Activated CD4-positive, CD25-positive, alpha-beta regulatory T cell treated with anti-CD3 and anti-CD28 coated beads, Interleukin-2, amount 50 U/mL, for 24 hours (primary cell): ENCODE measurements around the gene MIEF2.
"Not testable (repeated sequence)": the region's sequence is repeated elsewhere in the genome, so short reads cannot be mapped to it uniquely, and the experiment has no call there.

Experiments
- ATAC-seq, 2 donors: fragments of 150-1000 bp; cut with Tn5 transposase; one replicate each; pipeline ENCODE4 v1.10.0; 2021; ENCODE audit warnings: mild to moderate bottlenecking in 1 of 2, moderate library complexity in 1 of 2

MIEF2 gene, protein sequence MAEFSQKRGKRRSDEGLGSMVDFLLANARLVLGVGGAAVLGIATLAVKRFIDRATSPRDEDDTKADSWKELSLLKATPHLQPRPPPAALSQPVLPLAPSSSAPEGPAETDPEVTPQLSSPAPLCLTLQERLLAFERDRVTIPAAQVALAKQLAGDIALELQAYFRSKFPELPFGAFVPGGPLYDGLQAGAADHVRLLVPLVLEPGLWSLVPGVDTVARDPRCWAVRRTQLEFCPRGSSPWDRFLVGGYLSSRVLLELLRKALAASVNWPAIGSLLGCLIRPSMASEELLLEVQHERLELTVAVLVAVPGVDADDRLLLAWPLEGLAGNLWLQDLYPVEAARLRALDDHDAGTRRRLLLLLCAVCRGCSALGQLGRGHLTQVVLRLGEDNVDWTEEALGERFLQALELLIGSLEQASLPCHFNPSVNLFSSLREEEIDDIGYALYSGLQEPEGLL

GRCh38 chr17:18260332-18261145 is at the start of gene MIEF2:
Gene MIEF2 (plus strand): TSS chr17:18260662. CDS start chr17:18262721, 2,059 bp downstream.
- ATAC-seq: peak; percentile 92 to 93

DNA sequence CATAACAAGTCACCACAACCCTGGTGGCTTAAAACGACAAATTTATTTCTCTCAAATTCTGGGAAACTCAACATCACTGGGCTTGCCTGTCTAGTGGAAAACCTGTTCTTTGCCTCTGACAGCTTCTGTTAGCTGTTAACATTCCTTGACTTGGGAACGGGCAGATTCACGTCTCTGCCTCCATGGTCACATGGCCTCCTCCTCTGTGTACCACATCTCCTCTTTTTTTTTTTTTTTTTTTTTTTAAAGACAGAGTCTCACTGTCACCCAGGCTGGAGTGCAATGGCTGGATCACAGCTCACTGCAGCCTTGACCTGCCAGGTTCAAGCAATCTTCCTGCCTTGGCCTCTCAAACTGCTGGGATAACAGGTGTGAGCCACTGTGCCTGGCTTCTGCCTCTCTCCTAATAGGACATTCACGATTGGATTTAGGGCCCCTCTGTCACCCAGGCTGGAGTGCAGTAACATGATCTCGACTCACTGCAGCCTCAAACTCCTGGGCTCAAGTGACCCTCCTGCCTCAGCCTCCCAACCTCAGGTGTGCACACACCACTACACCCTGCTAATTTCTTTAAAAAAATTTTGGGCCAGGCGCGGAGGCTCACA is 46.7 kb upstream of the MIEF2 start:
- no peak for ATAC-seq

- not testable (repeated sequence) for ATAC-seq
These were observed 43.6 kb upstream of the MIEF2 start for GRCh38 chr17:18216906-18217305.

- ATAC-seq: peak; percentile 64 to 88
These were observed 42.9 kb upstream of the MIEF2 start for GRCh38 chr17:18217412-18218015.

DNA sequence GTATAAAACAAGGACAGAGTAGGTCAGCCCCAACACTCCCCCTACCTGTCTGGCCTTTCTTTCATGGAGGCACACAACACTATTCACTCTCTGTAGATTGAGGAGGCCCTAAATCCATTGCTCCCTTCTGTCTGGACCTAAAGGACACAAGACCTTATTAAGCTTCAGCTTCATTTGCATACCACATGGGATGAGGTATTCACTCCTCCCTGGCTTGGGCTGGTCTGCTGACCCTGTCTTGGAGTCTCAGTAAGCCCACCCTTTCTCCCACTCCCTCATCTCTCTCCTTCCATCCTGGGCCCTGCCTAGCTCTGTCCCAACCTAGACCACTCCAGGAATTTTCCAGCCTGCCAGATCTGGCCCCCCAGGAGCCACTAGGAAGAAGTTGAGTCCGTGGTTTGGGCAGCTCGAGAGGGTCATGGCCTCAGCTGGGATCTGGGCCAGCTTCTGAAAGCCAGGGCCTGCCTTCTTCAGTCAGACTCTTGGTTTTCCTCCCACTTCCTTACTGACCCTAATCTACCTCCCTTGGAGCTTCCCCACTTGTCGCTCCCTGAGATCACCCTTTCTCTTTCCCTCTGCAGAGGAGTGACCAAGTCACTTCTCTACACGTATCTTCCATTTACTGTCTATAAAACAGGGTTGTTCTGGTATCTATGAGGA is 41.6 kb upstream of the MIEF2 start:
- ATAC-seq: no peak

- ATAC-seq: no peak
These were observed 36.4 kb upstream of the MIEF2 start for GRCh38 chr17:18224053-18224386.

DNA sequence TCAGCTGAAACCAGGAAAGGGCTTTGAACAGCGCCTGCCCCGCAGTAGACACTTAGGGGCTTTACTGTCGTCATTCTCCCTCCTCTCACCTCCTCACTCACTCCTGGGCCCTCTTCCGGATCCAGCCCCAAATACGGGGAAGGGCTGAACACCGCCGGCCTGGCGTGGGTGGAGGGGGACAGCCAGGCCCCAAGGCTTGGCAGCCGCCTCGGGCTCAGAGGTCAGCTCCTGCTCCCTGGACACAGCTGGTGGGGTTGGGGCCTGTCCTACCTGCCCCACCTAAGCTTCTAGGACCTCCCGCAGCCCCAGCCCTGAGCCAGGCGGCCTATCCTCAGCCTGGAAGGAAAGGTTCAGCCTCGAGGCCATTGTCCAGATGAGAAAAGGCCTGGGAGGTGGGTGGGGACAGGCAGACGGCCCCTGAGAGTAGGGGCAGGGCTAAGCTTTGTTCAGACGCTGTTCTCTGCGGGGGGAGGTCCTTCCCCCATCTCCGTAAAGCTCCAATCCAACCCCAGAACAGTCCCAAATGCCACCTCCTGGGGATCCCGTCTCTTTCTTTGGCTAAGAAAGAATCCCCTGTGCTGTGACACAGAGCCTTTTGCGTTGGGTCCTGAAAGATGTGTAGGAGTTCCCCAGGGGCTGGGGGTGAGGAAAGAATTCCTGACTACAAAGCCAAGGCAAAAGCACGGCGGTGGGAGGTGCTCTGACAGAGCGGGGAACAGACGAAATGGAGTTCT is 35.9 kb upstream of the MIEF2 start:
- ATAC-seq: no peak

DNA sequence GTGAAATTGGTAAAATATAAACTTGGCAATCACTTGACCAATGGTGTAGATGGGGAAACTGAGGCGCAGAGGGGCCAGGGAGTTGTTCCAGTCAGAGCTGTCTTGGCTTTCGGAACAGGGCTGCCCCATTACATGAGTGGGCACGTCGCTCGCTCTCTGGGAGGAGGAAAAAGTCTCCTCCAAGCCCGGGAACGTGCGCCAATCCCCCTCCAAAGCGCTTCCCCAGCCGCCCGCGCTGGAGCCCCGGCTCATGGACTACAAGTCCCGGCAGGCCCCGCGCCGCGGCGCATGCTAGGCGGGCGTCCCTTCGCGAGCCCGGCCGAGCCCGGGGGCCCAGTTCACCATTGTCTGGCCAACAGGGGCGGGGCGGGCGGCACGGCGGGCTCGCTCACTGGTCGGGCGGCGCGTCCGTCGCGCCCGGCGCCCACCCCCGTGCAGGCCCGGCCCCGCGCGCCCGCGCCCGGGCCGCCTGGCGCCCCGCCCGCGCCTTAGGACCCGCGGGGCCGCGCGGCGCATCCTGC is 35.3 kb upstream of the MIEF2 start, which contains the start of gene LLGL1:
Gene LLGL1 (plus strand): TSS at position 515 of the 521 bp plus-strand sequence. CDS start 48 bp downstream, outside the sequence.
- peak; percentile 95 to 97 for ATAC-seq

DNA sequence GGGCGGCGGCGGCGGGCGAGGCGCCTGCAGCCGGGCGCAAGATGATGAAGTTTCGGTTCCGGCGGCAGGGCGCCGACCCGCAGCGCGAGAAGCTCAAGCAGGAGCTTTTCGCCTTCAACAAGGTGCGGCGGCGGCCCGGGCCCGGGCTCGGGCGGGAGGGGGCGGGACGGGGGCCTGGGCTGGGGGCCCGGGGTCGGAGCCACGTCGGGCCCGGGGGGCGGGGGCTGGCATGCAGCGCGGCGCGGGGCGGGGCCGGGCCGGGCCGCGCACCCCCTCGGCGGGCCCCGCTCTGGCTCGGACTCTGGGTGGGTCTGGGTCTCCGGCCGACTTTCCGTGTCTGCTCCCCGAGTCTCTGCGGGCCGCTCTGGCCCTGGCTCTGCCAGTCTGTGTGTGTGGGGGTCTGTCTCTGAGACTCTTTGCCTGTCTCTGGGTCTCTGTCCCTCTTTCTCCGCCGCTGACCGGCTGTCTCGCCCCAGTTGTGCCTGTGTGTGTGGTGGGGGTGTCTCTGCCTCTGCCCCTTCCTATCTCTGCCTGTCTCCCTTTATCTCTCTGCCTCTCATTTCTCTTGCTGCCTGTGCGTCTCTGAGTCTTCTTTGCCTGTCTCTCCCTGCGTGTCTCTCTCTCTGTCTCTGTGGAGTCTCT is 34.7 kb upstream of the MIEF2 start:
- peak in 1 of 2 donors; percentile 29 for ATAC-seq

GRCh38 chr17:18226284-18226945 is 34.0 kb upstream of the MIEF2 start:
- no peak for ATAC-seq

DNA sequence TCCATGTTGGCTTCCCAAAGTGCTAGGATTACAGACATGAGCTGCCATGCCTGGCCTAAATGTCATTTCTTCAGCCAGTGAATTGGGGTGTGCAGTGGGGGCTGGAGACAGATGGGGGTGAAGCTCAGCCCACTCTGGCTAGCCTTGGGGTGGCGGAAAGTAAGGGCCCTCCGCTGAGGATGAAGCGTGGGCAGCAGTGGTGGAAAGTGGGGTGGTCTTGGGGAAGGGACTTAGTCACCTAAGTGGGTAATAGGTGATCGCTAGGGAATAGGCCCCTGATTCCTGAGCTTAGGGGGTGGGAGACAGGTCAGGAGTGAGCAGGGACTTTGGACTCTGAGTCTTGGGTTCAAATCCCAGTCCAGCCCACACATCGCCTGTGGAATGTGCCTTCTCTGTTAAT is 32.8 kb upstream of the MIEF2 start:
- ATAC-seq: no peak

DNA sequence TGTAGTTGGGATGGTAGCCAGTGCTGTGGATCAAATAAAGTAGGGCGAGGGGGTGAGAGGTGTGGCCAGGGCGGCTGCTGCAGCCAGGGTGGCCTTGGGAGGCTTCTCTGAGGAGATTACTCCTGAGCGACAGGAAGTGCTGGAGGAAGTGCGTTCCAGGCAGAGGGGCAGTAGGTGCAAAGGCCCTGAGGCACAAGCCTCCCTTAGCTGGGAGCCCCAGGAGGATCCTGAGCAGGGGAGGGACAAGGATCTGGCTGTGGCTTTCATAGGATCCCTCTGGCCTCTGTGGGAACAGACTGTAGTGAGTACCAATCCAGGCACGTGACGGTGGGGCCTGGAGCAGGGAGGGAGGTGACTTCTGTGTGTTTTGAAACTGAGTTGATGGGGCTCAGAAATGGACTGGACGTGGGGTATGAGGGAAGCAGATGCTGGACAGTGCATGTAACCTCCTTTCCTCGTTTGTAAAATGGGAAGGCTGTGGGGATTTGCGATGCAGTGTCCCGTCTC is 32.2 kb upstream of the MIEF2 start:
- no peak for ATAC-seq

- ATAC-seq: no peak
These were observed 31.2 kb upstream of the MIEF2 start for GRCh38 chr17:18229254-18229653.

GRCh38 chr17:18229771-18230170 is 30.7 kb upstream of the MIEF2 start:
- no peak for ATAC-seq

DNA sequence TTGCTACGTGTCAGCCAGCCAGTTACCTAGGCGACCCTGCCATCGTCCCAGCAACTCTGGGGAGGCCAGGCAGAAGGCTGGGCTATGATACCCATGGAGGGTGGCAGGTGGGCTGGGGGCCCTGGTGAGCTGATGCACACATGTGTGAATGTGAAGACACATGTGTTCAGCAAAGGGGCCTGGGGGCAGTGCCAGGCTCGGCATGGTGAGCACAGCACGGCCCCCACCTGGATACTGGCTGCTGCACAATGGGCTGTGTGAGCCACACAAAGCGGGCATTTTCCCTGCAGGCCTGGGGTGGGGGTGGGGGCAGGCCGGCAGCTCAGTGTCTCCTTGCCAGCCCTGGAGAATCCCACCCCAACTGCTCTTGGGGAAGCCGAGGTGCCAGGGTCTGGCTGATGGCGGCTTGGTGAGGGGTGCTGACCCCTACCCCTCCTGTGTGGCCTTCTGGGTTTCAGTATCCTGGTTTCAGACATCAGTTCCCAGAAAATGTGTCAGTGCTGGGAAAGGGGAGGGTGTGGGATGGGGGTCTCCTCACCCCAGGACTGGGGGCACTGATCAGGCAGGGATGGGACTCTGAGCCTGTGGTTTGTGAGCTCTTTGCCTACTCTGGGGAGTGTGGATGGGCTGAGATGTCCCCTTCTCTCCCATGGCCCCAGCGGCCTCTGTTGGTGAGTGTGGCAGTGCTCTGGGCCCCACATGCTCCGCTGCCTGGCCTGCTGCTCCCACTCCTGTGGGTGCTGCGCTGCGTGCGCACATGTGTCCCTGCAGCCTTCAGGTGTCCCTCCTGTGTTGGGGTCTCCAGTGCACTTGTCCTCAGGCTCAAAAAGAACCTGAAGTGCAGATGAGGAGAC is 29.9 kb upstream of the MIEF2 start:
- ATAC-seq: no peak

DNA sequence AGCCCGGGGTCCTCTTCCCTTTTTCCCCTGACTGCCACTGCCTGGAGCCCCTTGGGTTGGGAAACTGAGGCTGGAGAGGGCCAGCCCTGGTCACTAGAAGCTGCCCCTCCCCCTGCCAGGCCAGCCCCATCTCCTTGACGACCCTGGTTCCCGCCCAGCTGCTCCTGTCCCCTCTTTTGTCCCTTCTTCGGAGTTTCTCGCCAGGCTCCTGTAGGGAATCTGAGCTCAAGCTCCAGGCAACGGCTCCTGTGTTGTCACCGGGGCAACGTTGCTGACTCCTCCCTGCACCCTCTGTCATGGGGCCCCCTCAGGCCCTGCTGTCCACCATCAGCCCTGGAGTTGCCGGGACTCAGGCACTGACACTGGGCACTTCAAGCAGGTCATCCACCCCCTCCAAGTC is 29.3 kb upstream of the MIEF2 start:
- ATAC-seq: no peak

DNA sequence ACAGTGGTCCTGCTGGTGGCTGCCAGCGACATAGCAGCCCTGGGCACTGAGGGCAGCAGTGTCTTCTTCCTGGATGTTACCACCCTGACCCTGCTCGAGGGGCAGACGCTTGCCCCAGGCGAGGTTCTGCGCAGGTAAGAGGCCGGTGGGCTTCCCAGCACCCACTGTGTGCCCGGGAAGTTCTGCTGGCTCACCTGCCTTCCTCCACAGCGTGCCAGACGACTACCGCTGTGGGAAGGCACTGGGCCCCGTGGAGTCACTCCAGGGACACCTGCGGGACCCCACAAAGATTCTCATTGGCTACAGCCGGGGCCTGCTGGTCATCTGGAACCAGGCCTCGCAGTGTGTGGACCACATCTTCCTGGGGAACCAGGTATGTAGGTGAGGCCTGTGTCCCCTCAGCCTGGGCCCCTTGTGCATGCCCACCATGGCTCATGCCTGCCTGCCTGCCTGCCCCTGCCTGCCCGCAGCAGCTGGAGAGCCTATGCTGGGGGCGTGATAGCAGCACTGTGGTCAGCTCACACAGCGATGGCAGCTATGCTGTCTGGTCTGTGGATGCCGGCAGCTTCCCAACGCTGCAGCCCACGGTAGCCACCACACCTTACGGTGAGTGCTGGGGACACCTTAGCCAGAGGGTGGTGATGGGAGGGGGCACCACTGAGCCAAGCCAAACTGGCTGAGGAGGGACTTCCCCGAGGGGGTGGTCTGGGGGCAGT is 26.5 kb upstream of the MIEF2 start:
- no peak for ATAC-seq

DNA sequence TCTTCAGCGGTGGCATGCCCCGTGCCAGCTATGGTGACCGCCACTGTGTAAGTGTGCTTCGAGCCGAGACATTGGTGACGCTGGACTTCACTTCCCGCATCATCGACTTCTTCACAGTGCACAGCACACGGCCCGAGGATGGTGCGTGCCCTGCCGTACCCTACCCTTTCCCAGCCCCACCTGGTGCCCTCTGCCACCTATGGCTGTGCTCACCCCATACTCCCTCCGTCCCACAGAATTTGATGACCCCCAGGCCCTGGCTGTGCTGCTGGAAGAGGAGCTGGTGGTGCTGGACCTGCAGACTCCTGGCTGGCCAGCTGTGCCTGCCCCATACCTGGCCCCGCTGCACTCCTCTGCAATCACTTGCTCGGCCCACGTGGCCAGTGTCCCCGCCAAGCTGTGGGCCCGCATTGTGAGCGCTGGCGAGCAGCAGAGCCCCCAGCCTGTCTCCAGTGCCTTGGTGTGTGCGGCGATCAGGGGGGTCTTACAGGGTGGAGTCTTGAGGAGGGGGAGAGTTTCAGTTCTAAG is 25.5 kb upstream of the MIEF2 start:
- no peak for ATAC-seq
